Breast epithelium (tissue), 4 donors: ENCODE results near the gene KIF22. TPM values are rescaled to one million over a fixed set of nuclear protein-coding genes. Genes with fewer than 3 reads are reported as not detected.

Experiments used
- DNase-seq, 2 donors: peaks; one replicate each; pipeline ENCODE4 v3.0.0-alpha.2; 2019; ENCODE audit warnings: low spot score in 2 of 2
- H3K27ac ChIP-seq, 2 donors: fragments of 200-600 bp; sonication (generic) in 1 of 2; one replicate each; pipeline ENCODE4 v1.5.1; 2016 to 2019; ENCODE audit warnings: mild to moderate bottlenecking in 1 of 2
- H3K27me3 ChIP-seq, 2 donors: fragments of 200-600 bp; sonication (generic) in 1 of 2; one replicate each; pipeline versions ENCODE4 v1.5.1 to v1.6.0; 2017 to 2019; ENCODE audit warnings: control low read depth in 1 of 2, mild to moderate bottlenecking in 1 of 2
- H3K36me3 ChIP-seq: fragments of 200-600 bp; one replicate; pipeline ENCODE4 v1.5.1; 2019
- H3K4me1 ChIP-seq, 2 donors: fragments of 200-600 bp; sonication (generic); one replicate each; pipeline ENCODE4 v1.5.1; 2016 to 2019; ENCODE audit warnings: control low read depth in 1 of 2
- H3K4me3 ChIP-seq, 3 donors: fragments of 200-600 bp; sonication (generic); 1 replicate in 2 of 3; 2 replicates in 1 of 3; pipeline ENCODE4 v1.5.1; 2016 to 2019; ENCODE audit warnings: mild to moderate bottlenecking in 3 of 3, moderate library complexity in 2 of 3
- H3K9me3 ChIP-seq, 2 donors: fragments of 200-600 bp; sonication (generic) in 1 of 2; one replicate each; pipeline ENCODE4 v1.5.1; 2016 to 2019; ENCODE audit warnings: control low read depth in 1 of 2
- CTCF ChIP-seq, 3 donors: fragments of 450-650 bp; IDR thresholded peaks; one replicate each; pipeline ENCODE4 v1.5.1; 2016 to 2017; ENCODE audit warnings: antibody characterized with exemption in 3 of 3, mild to moderate bottlenecking in 3 of 3, moderate library complexity in 3 of 3
- POLR2A ChIP-seq: fragments of 450-650 bp; IDR thresholded peaks from one replicate; pipeline ENCODE4 v1.6.1; 2016; ENCODE audit warnings: antibody characterized with exemption, mild to moderate bottlenecking, moderate library complexity
- POLR2AphosphoS5 ChIP-seq, 3 donors: sonication (generic); formaldehyde crosslinking; IDR thresholded peaks; one replicate each; pipeline ENCODE4 v1.6.1; 2017; ENCODE audit warnings: antibody characterized with exemption in 3 of 3
- intact Hi-C: fragments of 100-400 bp; cut with DNase I; formaldehyde crosslinking; loops from one replicate; pipeline ENCODE4 v1.15.1; 2023; ENCODE audit warnings: low total_unique reads
- total RNA-seq, 3 donors: library from RNA; depleted of rRNA; stranded (reverse); fragments of >200 nt; gene quantifications; one replicate each; pipeline ENCODE4 v1.1.0, GENCODE V29; 2016

KIF22 gene
- total RNA-seq, 3 donors from 2014 or later = 16.3 to 50.2 (median 22.3) TPM

GRCh38 chr16:29809031-29809747 is 18.6 kb downstream of the KIF22 start:
- Histone ChIP-seq H3K9me3 (no peaks in the 10 kb centered on the region), H3K36me3 (no peaks in the 10 kb centered on the region), H3K27me3 (no peaks in the 10 kb centered on the region), H3K27ac (peak overlapping the region; percentile 89 to 99), H3K4me1 (peaks cover 8 to 26% of the 10 kb centered on the region in 2 donors), H3K4me3 (peak overlapping the region in 2 of 3 donors; percentile 83 to 84)
- no peak for DNase-seq
- intact Hi-C loops = loop anchor here (10.0 kb wide), 1 partner anchor 56 kb away; the partner anchor contains the start of gene CDIPT
- no peak for TF ChIP-seq POLR2A
- TF ChIP-seq POLR2AphosphoS5 (IDR thresholded peaks at IDR 0.05) = no peak
- no peak for TF ChIP-seq CTCF (IDR thresholded peaks at IDR 0.05)

GRCh38 chr16:29809850-29810698 is 19.5 kb downstream of the KIF22 start:
- intact Hi-C loops = loop anchor here (10.0 kb wide), 1 partner anchor 55 kb away; the partner anchor contains the start of gene CDIPT
- peaks cover 8 to 23% of the 10 kb centered on the region in 2 donors for H3K4me1 ChIP-seq
- no peak for TF ChIP-seq POLR2A
- no peak for TF ChIP-seq POLR2AphosphoS5 (IDR thresholded peaks at IDR 0.05)
- no peak for TF ChIP-seq CTCF (IDR thresholded peaks at IDR 0.05)
- H3K9me3 ChIP-seq = no peaks in the 10 kb centered on the region
- peak overlapping the region; percentile 89 to 99 for H3K27ac ChIP-seq
- DNase-seq = no peak
- H3K27me3 ChIP-seq = no peaks in the 10 kb centered on the region
- H3K4me3 ChIP-seq = no peak overlapping the region
- H3K36me3 ChIP-seq = no peaks in the 10 kb centered on the region

- Histone ChIP-seq H3K36me3 (no peaks in the 10 kb centered on the region), H3K4me3 (peak overlapping the region; percentile 42 to 70 (median 59)), H3K4me1 (peaks cover 8 to 23% of the 10 kb centered on the region in 2 donors), H3K9me3 (no peaks in the 10 kb centered on the region), H3K27ac (peak overlapping the region; percentile 89 to 99), H3K27me3 (no peaks in the 10 kb centered on the region)
- intact Hi-C loops = no loop called here
- no peak for TF ChIP-seq POLR2AphosphoS5 (IDR thresholded peaks at IDR 0.05)
- TF ChIP-seq CTCF (IDR thresholded peaks at IDR 0.05) = no peak
- no peak for DNase-seq
Observed at GRCh38 chr16:29810699-29811169, 20.2 kb downstream of the KIF22 start.

- Histone ChIP-seq H3K4me1 (peaks cover 8 to 23% of the 10 kb centered on the region in 2 donors), H3K27ac (peak overlapping the region; percentile 89 to 99), H3K27me3 (no peaks in the 10 kb centered on the region), H3K36me3 (no peaks in the 10 kb centered on the region), H3K9me3 (no peaks in the 10 kb centered on the region), H3K4me3 (peak overlapping the region; percentile 42 to 70 (median 59))
- DNase-seq = peak; percentile 92 to 96
- intact Hi-C loops = no loop called here
- no peak for TF ChIP-seq CTCF (IDR thresholded peaks at IDR 0.05)
- no peak for TF ChIP-seq POLR2A
- TF ChIP-seq POLR2AphosphoS5 (IDR thresholded peaks at IDR 0.05) = peak in 1 of 3 donors; percentile 77
Observed at GRCh38 chr16:29811170-29811895, 20.8 kb downstream of the KIF22 start.
